Activated effector memory CD4-positive, alpha-beta T cell treated with anti-CD3 and anti-CD28 coated beads, Interleukin-2, amount 50 U/mL, for 16 hours (primary cell): ENCODE results near the gene NFKBIL1.

ENCODE experiments used
- DNase-seq: peaks from one replicate; pipeline ENCODE4 v3.0.0-alpha.2; 2020

The NFKBIL1 gene

GRCh38 chr6:31535538-31536324 lies 11.7 kb upstream of the NFKBIL1 start:
- no peak for DNase-seq

GRCh38 chr6:31538805-31539400 lies 8.5 kb upstream of the NFKBIL1 start:
- no peak for DNase-seq

- no peak for DNase-seq
These were observed 6.8 kb upstream of the NFKBIL1 start for GRCh38 chr6:31540640-31541039.

GRCh38 chr6:31541059-31541657 lies 6.2 kb upstream of the NFKBIL1 start:
- peak; percentile 87 for DNase-seq

GRCh38 chr6:31541658-31542521 lies 5.5 kb upstream of the NFKBIL1 start, which contains the start of gene DDX39B:
Gene DDX39B, minus strand, starts transcription at chr6:31542003. Its CDS starts 1,471 bp downstream, at chr6:31540532.
- DNase-seq: peak; percentile 97

- DNase-seq: no peak
These were observed 3.8 kb upstream of the NFKBIL1 start for GRCh38 chr6:31543639-31544038.

- no peak for DNase-seq
These were observed 2.7 kb upstream of the NFKBIL1 start for GRCh38 chr6:31544676-31545075.

- peak; percentile 51 for DNase-seq
These were observed 2.1 kb upstream of the NFKBIL1 start for GRCh38 chr6:31545291-31545690.

- peak; percentile 95 for DNase-seq
These were observed 960 bp upstream of the NFKBIL1 start, which contains the start of gene ATP6V1G2 for GRCh38 chr6:31546339-31546957. Gene ATP6V1G2, minus strand, starts transcription at chr6:31546608. Its CDS starts 49 bp downstream, at chr6:31546559.

- DNase-seq: peak; percentile 62
These were observed 527 bp downstream of the NFKBIL1 start for GRCh38 chr6:31547727-31548543.

- DNase-seq: no peak
These were observed 1.1 kb downstream of the NFKBIL1 start for GRCh38 chr6:31548544-31548873.

- peak; percentile 88 for DNase-seq
These were observed 4.0 kb downstream of the NFKBIL1 start for GRCh38 chr6:31551371-31551770.

- DNase-seq: peak; percentile 64
These were observed 8.9 kb downstream of the NFKBIL1 start for GRCh38 chr6:31556307-31556706.

GRCh38 chr6:31557443-31558317 lies 10.3 kb downstream of the NFKBIL1 start:
- DNase-seq: peak; percentile 62

GRCh38 chr6:31558318-31558625 lies 10.9 kb downstream of the NFKBIL1 start:
- no peak for DNase-seq

GRCh38 chr6:31558631-31559500 lies 11.5 kb downstream of the NFKBIL1 start:
- DNase-seq: peak; percentile 90

- DNase-seq: no peak
These were observed 12.2 kb downstream of the NFKBIL1 start for GRCh38 chr6:31559606-31559957.

GRCh38 chr6:31559958-31560696 lies 12.7 kb downstream of the NFKBIL1 start:
- DNase-seq: peak; percentile 82

- DNase-seq: no peak
These were observed 13.3 kb downstream of the NFKBIL1 start for GRCh38 chr6:31560697-31561058.
